Adipocyte (in vitro differentiated cells): ENCODE data around the gene SLC4A2.

Source experiments
- DNase-seq: peaks from one replicate; pipeline ENCODE4 v3.0.0-alpha.2; 2015; ENCODE audit warnings: low read depth
- H3K27me3 ChIP-seq: replicated peaks from 2 replicates; pipeline ENCODE4 v1.7.0; 2013; ENCODE audit warnings: mild to moderate bottlenecking, low read length, moderate library complexity; ENCODE audit not compliant: control insufficient read depth, insufficient read depth
- H3K36me3 ChIP-seq: 2 replicates; pipeline ENCODE4 v1.7.0; 2013; ENCODE audit warnings: low read length, mild to moderate bottlenecking, moderate library complexity; ENCODE audit not compliant: control insufficient read depth, insufficient read depth, severe bottlenecking
- H3K4me1 ChIP-seq: 2 replicates; pipeline ENCODE4 v1.7.0; 2013; ENCODE audit warnings: mild to moderate bottlenecking, low read length, moderate library complexity; ENCODE audit not compliant: control insufficient read depth, insufficient read depth
- H3K4me3 ChIP-seq: 2 replicates; pipeline ENCODE4 v1.7.0; 2013; ENCODE audit warnings: mild to moderate bottlenecking, low read length, moderate library complexity
- H3K9ac ChIP-seq: 2 replicates; pipeline ENCODE4 v1.7.0; 2013; ENCODE audit warnings: mild to moderate bottlenecking, low read length, moderate library complexity
- H3K9me3 ChIP-seq: 2 replicates; pipeline ENCODE4 v1.7.0; 2013; ENCODE audit warnings: mild to moderate bottlenecking, low read length, moderate library complexity; ENCODE audit not compliant: control insufficient read depth

SLC4A2 gene

GRCh38 chr7:151125846-151126481, 66.6 kb downstream of the SLC4A2 start:
- Histone ChIP-seq H3K9ac (peak overlapping the region; percentile 12), H3K9me3 (no peaks in the 10 kb centered on the region), H3K36me3 (peaks cover 62% of the 10 kb centered on the region), H3K27me3 (no peaks in the 10 kb centered on the region), H3K4me3 (peak overlapping the region; percentile 64), H3K4me1 (peaks cover 7% of the 10 kb centered on the region)
- DNase-seq, result no peak
